SK-N-SH (cell line): ENCODE measurements around the gene SLC25A18. TPM values are rescaled to one million over a fixed set of nuclear protein-coding genes. Genes with fewer than 3 reads are reported as not detected.

Experiments used
- CTCF ChIA-PET: fragments of 300-600, 350-600 bp; formaldehyde crosslinking; extraction: SDS; loops from one replicate; lab custom pipeline; 2021; lab: Yijun Ruan, JAX
- POLR2A ChIA-PET: fragments of 350-600 bp; sonication (Branson Sonifier 250); formaldehyde crosslinking; extraction: SDS; loops from one replicate; lab custom pipeline; 2020; ENCODE audit warnings: antibody characterized with exemption, inconsistent platforms; lab: Yijun Ruan, JAX
- DNase-seq: peaks from one replicate; pipeline ENCODE4 v3.0.0; 2012
- H2AFZ ChIP-seq: fragments of 200-600 bp; sonication (generic); 2 replicates; pipeline ENCODE4 v1.8.1; 2016; ENCODE audit warnings: antibody characterized with exemption, mild to moderate bottlenecking, low read depth
- H3F3A ChIP-seq: fragments of 200-600 bp; sonication (generic); replicated peaks from 2 replicates; pipeline ENCODE3; 2016; ENCODE audit warnings: antibody characterized with exemption, mild to moderate bottlenecking; ENCODE audit not compliant: insufficient read depth
- H3K27ac ChIP-seq, 2 experiments: fragments of 200-500 bp in 1 of 2; fragments of 200-600 bp in 1 of 2; sonication (Bioruptor generic) in 1 of 2; sonication (generic), shearing (Covaris generic) in 1 of 2; 2 replicates each; pipeline versions ENCODE4 v1.5.1 to v1.6.1; 2014 to 2016; ENCODE audit warnings: low read depth in 2 of 2, inconsistent platforms in 1 of 2, low read length in 1 of 2, mild to moderate bottlenecking in 1 of 2, mixed read lengths in 1 of 2
- H3K27me3 ChIP-seq: fragments of 200-600 bp; sonication (generic), shearing (Covaris generic); 2 replicates; pipeline ENCODE4 v1.6.1; 2016; ENCODE audit warnings: mixed run types; ENCODE audit not compliant: insufficient read depth
- H3K36me3 ChIP-seq, 2 experiments: fragments of 200-500 bp in 1 of 2; fragments of 200-600 bp in 1 of 2; sonication (Bioruptor generic) in 1 of 2; sonication (generic) in 1 of 2; replicated peaks in 1 of 2; 2 replicates each; pipeline versions ENCODE3 to v1.5.1; 2014 to 2016; ENCODE audit warnings: low read length in 1 of 2, mild to moderate bottlenecking in 1 of 2; ENCODE audit not compliant: insufficient read depth in 2 of 2, control insufficient read depth in 1 of 2
- H3K4me1 ChIP-seq, 2 experiments: fragments of 200-500 bp in 1 of 2; fragments of 200-600 bp in 1 of 2; sonication (Bioruptor generic) in 1 of 2; sonication (generic), shearing (Covaris generic) in 1 of 2; 2 replicates each; pipeline versions ENCODE4 v1.5.1 to v1.6.1; 2014 to 2016; ENCODE audit warnings: low read depth in 1 of 2, low read length in 1 of 2, mixed run types in 1 of 2; ENCODE audit not compliant: insufficient read depth in 2 of 2, control insufficient read depth in 1 of 2
- H3K4me2 ChIP-seq: fragments of 200-600 bp; sonication (generic), shearing (Covaris generic); 2 replicates; pipeline ENCODE4 v1.6.1; 2017; ENCODE audit warnings: mixed run types
- H3K4me3 ChIP-seq, 2 experiments: fragments of 200-500 bp in 1 of 2; fragments of 200-600 bp in 1 of 2; sonication (Bioruptor generic) in 1 of 2; sonication (generic), shearing (Covaris generic) in 1 of 2; 2 replicates each; pipeline versions ENCODE4 v1.5.1 to v1.8.1; 2014 to 2016; ENCODE audit warnings: low read depth in 2 of 2, inconsistent platforms in 1 of 2, low read length in 1 of 2, mild to moderate bottlenecking in 1 of 2, mixed read lengths in 1 of 2, moderate library complexity in 1 of 2
- H3K79me2 ChIP-seq: fragments of 200-600 bp; sonication (generic); 2 replicates; pipeline ENCODE4 v1.8.1; 2017; ENCODE audit warnings: mild to moderate bottlenecking; ENCODE audit not compliant: insufficient read depth
- H3K9ac ChIP-seq: fragments of 200-600 bp; sonication (generic); 2 replicates; pipeline ENCODE4 v1.6.1; 2017; ENCODE audit warnings: mixed run types
- H3K9me2 ChIP-seq: fragments of 200-600 bp; sonication (generic); 2 replicates; pipeline ENCODE4 v1.6.1; 2017; ENCODE audit warnings: mixed run types
- H3K9me3 ChIP-seq: fragments of 200-600 bp; sonication (generic); 2 replicates; pipeline ENCODE4 v1.6.1; 2017; ENCODE audit warnings: mixed run types, mild to moderate bottlenecking, moderate library complexity
- H4K20me1 ChIP-seq: fragments of 200-600 bp; sonication (generic); 2 replicates; pipeline ENCODE4 v1.6.1; 2017; ENCODE audit warnings: mild to moderate bottlenecking, mixed run types; ENCODE audit not compliant: insufficient read depth
- CHD2 ChIP-seq: fragments of 150-350 bp; IDR thresholded peaks from 2 replicates; pipeline ENCODE4 v1.6.1; 2018; ENCODE audit warnings: low read length; ENCODE audit not compliant: partially characterized antibody
- EP300 ChIP-seq, 2 experiments: IDR thresholded peaks; 2 replicates each; pipeline versions ENCODE4 v1.4.0 to v1.6.1; 2012; ENCODE audit warnings: borderline replicate concordance in 1 of 2, low read depth in 1 of 2, low read length in 1 of 2
- FOSL2 ChIP-seq: IDR thresholded peaks from 2 replicates; pipeline ENCODE4 v1.4.0; 2012; ENCODE audit warnings: low read depth, mild to moderate bottlenecking, moderate library complexity, borderline replicate concordance
- FOXJ3 ChIP-seq: sonication (generic); formaldehyde crosslinking; IDR thresholded peaks from 2 replicates; pipeline ENCODE4 v1.5.1; 2020; ENCODE audit warnings: mild to moderate bottlenecking, missing genetic modification reagents
- FOXM1 ChIP-seq: IDR thresholded peaks from 2 replicates; pipeline ENCODE4 v1.4.0; 2012; ENCODE audit warnings: low read depth, mild to moderate bottlenecking
- GABPA ChIP-seq: IDR thresholded peaks from 2 replicates; pipeline ENCODE4 v1.4.0; 2012; ENCODE audit warnings: low read depth, mild to moderate bottlenecking
- MAX ChIP-seq: IDR thresholded peaks from 2 replicates; pipeline ENCODE4 v1.4.0; 2012; ENCODE audit warnings: low read depth
- MEF2A ChIP-seq: IDR thresholded peaks from 2 replicates; pipeline ENCODE4 v1.4.0; 2012; ENCODE audit warnings: low read depth, borderline replicate concordance
- MXI1 ChIP-seq: IDR thresholded peaks from 2 replicates; pipeline ENCODE4 v1.6.1; 2012; ENCODE audit warnings: mild to moderate bottlenecking, low read depth, low read length, improper control_type of control experiment
- RCOR1 ChIP-seq: fragments of 150-350 bp; IDR thresholded peaks from 2 replicates; pipeline ENCODE4 v1.6.1; 2017; ENCODE audit warnings: antibody characterized with exemption, low read length
- REST ChIP-seq: IDR thresholded peaks from 2 replicates; pipeline ENCODE4 v1.6.1; 2012; ENCODE audit warnings: mild to moderate bottlenecking, low read depth, low read length, moderate library complexity
- RFX5 ChIP-seq: IDR thresholded peaks from 2 replicates; pipeline ENCODE4 v1.6.1; 2012; ENCODE audit warnings: mild to moderate bottlenecking, improper control_type of control experiment, low read length
- RXRA ChIP-seq: IDR thresholded peaks from 2 replicates; pipeline ENCODE4 v1.4.0; 2012; ENCODE audit warnings: low read depth, mild to moderate bottlenecking, borderline replicate concordance
- SMC3 ChIP-seq: IDR thresholded peaks from 2 replicates; pipeline ENCODE4 v1.6.1; 2012; ENCODE audit warnings: low read depth, low read length, improper control_type of control experiment
- TAF1 ChIP-seq: IDR thresholded peaks from 2 replicates; pipeline ENCODE4 v1.6.1; 2012; ENCODE audit warnings: low read depth, mild to moderate bottlenecking, low read length, moderate library complexity, borderline replicate concordance
- TCF12 ChIP-seq: IDR thresholded peaks from 2 replicates; pipeline ENCODE4 v1.4.0; 2012
- TEAD4 ChIP-seq: IDR thresholded peaks from 2 replicates; pipeline ENCODE4 v1.4.0; 2012; ENCODE audit warnings: mild to moderate bottlenecking, borderline replicate concordance; ENCODE audit not compliant: insufficient read depth
- USF1 ChIP-seq: IDR thresholded peaks from 2 replicates; pipeline ENCODE4 v1.4.0; 2012; ENCODE audit warnings: low read depth, borderline replicate concordance
- YY1 ChIP-seq: IDR thresholded peaks from 2 replicates; pipeline ENCODE4 v1.4.0; 2012; ENCODE audit warnings: low read depth, mild to moderate bottlenecking
- WGBS: methylation state at CpG from one replicate; pipeline ENCODE4 v1.1.6; 2017; ENCODE audit warnings: low lambda C conversion rate; 5-methylcytosine and 5-hydroxymethylcytosine counted together
- polyA plus RNA-seq, 3 experiments: library from polyadenylated mRNA; depleted of rRNA; stranded (reverse); fragments of >200 nt; gene quantifications; 2 replicates each; pipeline ENCODE4 v1.2.3, GENCODE V29; 2012

The SLC25A18 gene
- polyA plus RNA-seq, 1 of the 3 experiments (the other 2 are of a cell fraction) = 0.02 TPM

GRCh38 chr22:17540481-17540880 lies 22.8 kb upstream of the SLC25A18 start:
- TF ChIP-seq FOSL2 (no peak), YY1 (no peak), RXRA (no peak), TAF1 (no peak), SMC3 (no peak), GABPA (no peak), REST (no peak), MXI1 (no peak), USF1 (no peak), MEF2A (no peak), FOXM1 (no peak), RCOR1 (no peak), MAX (no peak)
- H3K79me2 ChIP-seq = no peaks in the 10 kb centered on the region
- H3K4me2 ChIP-seq = no peak overlapping the region
- no peak for DNase-seq
- no peak overlapping the region for H2AFZ ChIP-seq
- H3F3A ChIP-seq = no peaks in the 10 kb centered on the region
- POLR2A ChIA-PET = no interaction called here
- no peak overlapping the region for H3K9ac ChIP-seq
- no peaks in the 10 kb centered on the region for H3K9me3 ChIP-seq
- H3K4me3 ChIP-seq = no peak overlapping the region; a peak in 1 of 4 replicates
- H3K27ac ChIP-seq = no peak overlapping the region
- H4K20me1 ChIP-seq = no peaks in the 10 kb centered on the region
- CTCF ChIA-PET = no interaction called here
- WGBS = 71% methylated on average over 10 of the region's 15 CpGs
- no peaks in the 10 kb centered on the region for H3K4me1 ChIP-seq
- H3K27me3 ChIP-seq = no peaks in the 10 kb centered on the region; the same call in 1 of the 2 replicates
- H3K9me2 ChIP-seq = no peaks in the 10 kb centered on the region
- no peaks in the 10 kb centered on the region for H3K36me3 ChIP-seq

DNA sequence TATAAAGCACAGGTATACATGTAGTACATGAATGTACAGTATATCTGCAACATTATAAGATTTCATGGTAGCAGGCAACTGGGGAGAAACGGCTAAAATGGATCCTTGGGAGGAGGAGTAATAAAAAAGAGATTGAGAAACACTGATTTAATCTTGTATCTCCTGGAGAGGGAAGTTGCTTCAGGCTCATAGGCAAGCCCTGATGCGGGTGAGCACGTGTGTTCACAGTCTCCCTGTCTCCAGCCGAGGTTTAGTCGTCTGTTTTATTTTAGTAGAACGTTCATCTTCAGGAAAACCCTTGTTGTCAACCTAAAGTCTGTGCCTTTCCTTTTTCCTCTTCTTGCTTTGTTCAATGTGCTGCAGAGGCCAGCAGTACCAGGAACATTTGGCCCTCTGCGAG lies 21.8 kb upstream of the SLC25A18 start:
- Histone ChIP-seq H3K79me2 (no peaks in the 10 kb centered on the region), H2AFZ (no peak overlapping the region), H3K4me2 (no peak overlapping the region), H3K9me3 (no peaks in the 10 kb centered on the region), H3K27me3 (no peaks in the 10 kb centered on the region; the same call in 1 of the 2 replicates), H3K9me2 (no peaks in the 10 kb centered on the region), H3K27ac (no peak overlapping the region), H3K4me1 (no peaks in the 10 kb centered on the region), H3K36me3 (no peaks in the 10 kb centered on the region), H3F3A (no peaks in the 10 kb centered on the region), H4K20me1 (no peaks in the 10 kb centered on the region), H3K4me3 (no peak overlapping the region), H3K9ac (no peak overlapping the region)
- TF ChIP-seq EP300 (IDR thresholded peaks at IDR 0.05; ENCODE audit: borderline replicate concordance in 1 of 2, low read depth in 1 of 2, low read length in 1 of 2) = no peak
- no peak for TF ChIP-seq MEF2A
- TF ChIP-seq TEAD4 = no peak
- no peak for TF ChIP-seq FOSL2
- TF ChIP-seq FOXJ3 (CRISPR knock-in tag) = no peak
- no peak for TF ChIP-seq REST
- TF ChIP-seq TCF12 = no peak
- TF ChIP-seq RFX5 = no peak
- no peak for TF ChIP-seq GABPA
- no peak for TF ChIP-seq MAX
- TF ChIP-seq CHD2 = no peak
- TF ChIP-seq USF1 = no peak
- 34% methylated on average over 6 of the region's 7 CpGs for WGBS
- ChIA-PET CTCF (no interaction called here), POLR2A (no interaction called here)
- DNase-seq = no peak
